ENCODE measurements around the gene CAPN11. TPM values are rescaled to one million over a fixed set of nuclear protein-coding genes. Genes with fewer than 3 reads are reported as not detected.

CAPN11 gene
- total RNA-seq, 1 experiment from 2014 or later = not detected

DNA sequence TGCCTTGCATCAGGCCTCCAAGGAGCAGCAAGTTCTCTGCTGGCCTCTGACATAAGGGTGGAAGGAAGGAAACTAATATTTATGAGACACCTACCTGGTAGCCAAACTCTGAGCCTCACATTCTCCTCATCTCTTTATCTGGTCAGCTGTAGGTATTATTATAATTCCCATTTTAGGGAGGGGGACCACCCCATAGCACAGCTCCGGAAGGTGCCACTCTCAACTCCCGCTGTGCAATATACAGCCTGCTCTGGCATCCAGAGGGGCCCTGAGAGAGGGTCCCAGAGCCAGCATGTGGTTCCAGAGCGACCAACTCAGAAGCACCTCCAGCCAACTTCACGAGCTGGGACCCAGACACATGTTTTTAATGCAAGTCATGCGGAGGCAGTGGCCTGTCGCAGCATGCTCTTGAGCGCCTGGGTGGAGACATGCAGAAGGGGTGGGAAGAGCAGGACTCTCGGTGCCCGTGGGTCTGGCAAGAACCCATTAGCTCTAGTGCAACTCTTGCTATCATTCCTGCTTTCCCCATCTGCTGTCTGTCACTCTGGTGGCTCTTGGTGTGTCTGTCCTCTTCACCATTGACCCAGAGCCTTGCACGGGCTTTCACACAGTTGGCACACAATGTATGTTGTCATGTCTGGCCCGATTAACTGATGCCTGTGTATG lies 43.2 kb downstream of the CAPN11 start:
- Histone ChIP-seq H3K79me2 (ENCODE audit: insufficient read depth, low read length) (no peaks in the 10 kb centered on the region), H3K9ac (ENCODE audit: low read length) (no peak overlapping the region), H3K9me2 (ENCODE audit: insufficient read depth) (no peaks in the 10 kb centered on the region), H3K27me3 (ENCODE audit: insufficient read depth, low read length) (no peaks in the 10 kb centered on the region), H3K4me3 (replicated peaks in 1 of 2; ENCODE audit: low read depth in 1 of 2, low read length in 2 of 2) (no peak overlapping the region), H3K36me3 (ENCODE audit: control insufficient read depth in 1 of 2, insufficient read depth in 2 of 2, low read length in 2 of 2) (no peaks in the 10 kb centered on the region), H3K9me3 (ENCODE audit: control insufficient read depth in 1 of 2, insufficient read depth in 1 of 2, low read depth in 1 of 2, low read length in 2 of 2) (no peaks in the 10 kb centered on the region), H2AFZ (ENCODE audit: low read depth, low read length, poor library complexity, severe bottlenecking) (no peak overlapping the region), H3K27ac (ENCODE audit: low read depth, low read length) (no peak overlapping the region), H3K4me1 (ENCODE audit: control insufficient read depth in 1 of 2, insufficient read depth in 2 of 2, low read length in 2 of 2) (peaks cover 0 to 10% of the 10 kb centered on the region in 2 experiments; a peak in 2 of 4 replicates), H4K20me1 (ENCODE audit: insufficient read depth) (no peaks in the 10 kb centered on the region), H3K4me2 (ENCODE audit: low read length) (no peak overlapping the region)
- no peak for TF ChIP-seq EZH2 (IDR thresholded peaks at IDR 0.05)
- TF ChIP-seq, protein P1, sequence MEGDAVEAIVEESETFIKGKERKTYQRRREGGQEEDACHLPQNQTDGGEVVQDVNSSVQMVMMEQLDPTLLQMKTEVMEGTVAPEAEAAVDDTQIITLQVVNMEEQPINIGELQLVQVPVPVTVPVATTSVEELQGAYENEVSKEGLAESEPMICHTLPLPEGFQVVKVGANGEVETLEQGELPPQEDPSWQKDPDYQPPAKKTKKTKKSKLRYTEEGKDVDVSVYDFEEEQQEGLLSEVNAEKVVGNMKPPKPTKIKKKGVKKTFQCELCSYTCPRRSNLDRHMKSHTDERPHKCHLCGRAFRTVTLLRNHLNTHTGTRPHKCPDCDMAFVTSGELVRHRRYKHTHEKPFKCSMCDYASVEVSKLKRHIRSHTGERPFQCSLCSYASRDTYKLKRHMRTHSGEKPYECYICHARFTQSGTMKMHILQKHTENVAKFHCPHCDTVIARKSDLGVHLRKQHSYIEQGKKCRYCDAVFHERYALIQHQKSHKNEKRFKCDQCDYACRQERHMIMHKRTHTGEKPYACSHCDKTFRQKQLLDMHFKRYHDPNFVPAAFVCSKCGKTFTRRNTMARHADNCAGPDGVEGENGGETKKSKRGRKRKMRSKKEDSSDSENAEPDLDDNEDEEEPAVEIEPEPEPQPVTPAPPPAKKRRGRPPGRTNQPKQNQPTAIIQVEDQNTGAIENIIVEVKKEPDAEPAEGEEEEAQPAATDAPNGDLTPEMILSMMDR (IDR thresholded peaks at IDR 0.05 in 2 of 3, conservative IDR thresholded peaks at IDR 0.05 in 1 of 3; ENCODE audit: borderline replicate concordance in 1 of 3, insufficient read depth in 1 of 3, low read depth in 2 of 3, low read length in 2 of 3) = no peak
- no peak for TF ChIP-seq TCF7L2 (IDR thresholded peaks at IDR 0.05; ENCODE audit: borderline replicate concordance, extremely low read depth, insufficient read depth, insufficient read length)
- TF ChIP-seq, protein P2, sequence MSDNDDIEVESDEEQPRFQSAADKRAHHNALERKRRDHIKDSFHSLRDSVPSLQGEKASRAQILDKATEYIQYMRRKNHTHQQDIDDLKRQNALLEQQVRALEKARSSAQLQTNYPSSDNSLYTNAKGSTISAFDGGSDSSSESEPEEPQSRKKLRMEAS (IDR thresholded peaks at IDR 0.05) = no peak
- no peak for TF ChIP-seq SIN3A (IDR thresholded peaks at IDR 0.05; ENCODE audit: low read depth)
- no peak for TF ChIP-seq SP1 (IDR thresholded peaks at IDR 0.05; ENCODE audit: low read depth)
- no peak for TF ChIP-seq JUND (IDR thresholded peaks at IDR 0.05)
- no peak for TF ChIP-seq EZH2phosphoT487 (IDR thresholded peaks at IDR 0.05; ENCODE audit: borderline replicate concordance)
- TF ChIP-seq EGR1 (IDR thresholded peaks at IDR 0.05; ENCODE audit: low read depth) = no peak
- TF ChIP-seq, protein P3, sequence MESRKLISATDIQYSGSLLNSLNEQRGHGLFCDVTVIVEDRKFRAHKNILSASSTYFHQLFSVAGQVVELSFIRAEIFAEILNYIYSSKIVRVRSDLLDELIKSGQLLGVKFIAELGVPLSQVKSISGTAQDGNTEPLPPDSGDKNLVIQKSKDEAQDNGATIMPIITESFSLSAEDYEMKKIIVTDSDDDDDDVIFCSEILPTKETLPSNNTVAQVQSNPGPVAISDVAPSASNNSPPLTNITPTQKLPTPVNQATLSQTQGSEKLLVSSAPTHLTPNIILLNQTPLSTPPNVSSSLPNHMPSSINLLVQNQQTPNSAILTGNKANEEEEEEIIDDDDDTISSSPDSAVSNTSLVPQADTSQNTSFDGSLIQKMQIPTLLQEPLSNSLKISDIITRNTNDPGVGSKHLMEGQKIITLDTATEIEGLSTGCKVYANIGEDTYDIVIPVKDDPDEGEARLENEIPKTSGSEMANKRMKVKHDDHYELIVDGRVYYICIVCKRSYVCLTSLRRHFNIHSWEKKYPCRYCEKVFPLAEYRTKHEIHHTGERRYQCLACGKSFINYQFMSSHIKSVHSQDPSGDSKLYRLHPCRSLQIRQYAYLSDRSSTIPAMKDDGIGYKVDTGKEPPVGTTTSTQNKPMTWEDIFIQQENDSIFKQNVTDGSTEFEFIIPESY (IDR thresholded peaks at IDR 0.05; ENCODE audit: extremely low read depth, insufficient replicate concordance, low read length) = no peak
- ATAC-seq (no peak), DNase-seq (ENCODE audit: low read depth, low spot score) (no peak)
- no TSS peak for BruUV-seq (replicated peaks)
- intact Hi-C loops (cut with micrococcal nuclease) = no loop called here
- ChIA-PET CTCF (interaction anchor here (2.0 kb wide), 1 partner anchor 20 kb away, joined by 5 read pairs; no protein-coding TSS in a partner anchor), RAD21 (ENCODE audit: low non-redundant PET in 1 of 2, low total read pairs in 2 of 2, uncharacterized antibody in 2 of 2, unreplicated experiment in 2 of 2) (no interaction called here), POLR2A (interaction anchor here (1.3 kb wide), 1 partner anchor 45 kb away, joined by 3 read pairs; the partner anchor contains the start of gene HSP90AB1)

Data from HCT116 (cell line).